Keratinocyte (primary cell): ENCODE results near the gene DNM2. TPM values are rescaled to one million over a fixed set of nuclear protein-coding genes. Genes with fewer than 3 reads are reported as not detected.

Experiments used
- DNase-seq: peaks from one replicate; pipeline ENCODE4 v3.0.0-alpha.2; 2011; ENCODE audit warnings: low read depth, missing footprints, low spot score
- FAIRE-seq: peaks from 2 replicates; lab custom pipeline; 2011; peaks lifted over from hg19 to GRCh38; lab: Jason Lieb, UNC
- H2AFZ ChIP-seq: 2 replicates; pipeline ENCODE4 v1.6.0; 2012; ENCODE audit warnings: low read length, control low read depth, inconsistent platforms; ENCODE audit not compliant: control insufficient read depth
- H3K27ac ChIP-seq: 2 replicates; pipeline ENCODE4 v1.5.1; 2011; ENCODE audit warnings: low read length; ENCODE audit not compliant: control insufficient read depth, insufficient read depth
- H3K27me3 ChIP-seq: 3 replicates; pipeline ENCODE4 v1.6.0; 2011; ENCODE audit warnings: low read length; ENCODE audit not compliant: control insufficient read depth, insufficient read depth; ENCODE audit errors: extremely low read depth
- H3K36me3 ChIP-seq, 2 experiments: 2 replicates in 1 of 2; 3 replicates in 1 of 2; pipeline ENCODE4 v1.5.1; 2011; ENCODE audit warnings: low read length in 2 of 2, mild to moderate bottlenecking in 1 of 2; ENCODE audit not compliant: control insufficient read depth in 2 of 2, insufficient read depth in 2 of 2; ENCODE audit errors: extremely low read depth in 1 of 2
- H3K4me1 ChIP-seq: 3 replicates; pipeline ENCODE4 v1.5.1; 2011; ENCODE audit warnings: low read length; ENCODE audit not compliant: control insufficient read depth, insufficient read depth; ENCODE audit errors: extremely low read depth
- H3K4me2 ChIP-seq: 3 replicates; pipeline ENCODE4 v1.6.0; 2011; ENCODE audit warnings: low read depth, low read length; ENCODE audit not compliant: control insufficient read depth, insufficient read depth; ENCODE audit errors: extremely low read depth
- H3K4me3 ChIP-seq, 3 experiments: fragments of 200-600 bp in 1 of 3; sonication (generic) in 1 of 3; 2 replicates in 2 of 3; 3 replicates in 1 of 3; pipeline ENCODE4 v1.5.1; 2011 to 2016; ENCODE audit warnings: low read length in 3 of 3, mild to moderate bottlenecking in 3 of 3, control low read depth in 2 of 3, inconsistent platforms in 1 of 3, low read depth in 1 of 3, mixed read lengths in 1 of 3, mixed run types in 1 of 3, moderate library complexity in 1 of 3; ENCODE audit not compliant: control insufficient read depth in 2 of 3, insufficient read depth in 2 of 3; ENCODE audit errors: extremely low read depth in 1 of 3
- H3K79me2 ChIP-seq: 2 replicates; pipeline ENCODE4 v1.6.0; 2012; ENCODE audit warnings: low read length; ENCODE audit not compliant: control insufficient read depth, insufficient read depth
- H3K9ac ChIP-seq: 3 replicates; pipeline ENCODE4 v1.6.0; 2011; ENCODE audit warnings: low read length; ENCODE audit not compliant: control insufficient read depth, insufficient read depth; ENCODE audit errors: extremely low read depth
- H3K9me1 ChIP-seq: 3 replicates; pipeline ENCODE4 v1.6.0; 2011; ENCODE audit warnings: low read length; ENCODE audit not compliant: control insufficient read depth, insufficient read depth; ENCODE audit errors: extremely low read depth
- H3K9me3 ChIP-seq: 2 replicates; pipeline ENCODE4 v1.5.1; 2012; ENCODE audit warnings: low read depth, low read length; ENCODE audit not compliant: control insufficient read depth
- H4K20me1 ChIP-seq: 3 replicates; pipeline ENCODE4 v1.6.0; 2011; ENCODE audit warnings: low read length; ENCODE audit not compliant: control insufficient read depth, insufficient read depth; ENCODE audit errors: extremely low read depth
- CTCF ChIP-seq, 3 experiments: IDR thresholded peaks in 1 of 3; conservative IDR thresholded peaks in 1 of 3; optimal IDR thresholded peaks in 1 of 3; 2 replicates in 2 of 3; 3 replicates in 1 of 3; pipeline versions ENCODE3 to v1.5.1; 2011; ENCODE audit warnings: low read length in 3 of 3, mild to moderate bottlenecking in 3 of 3, moderate library complexity in 2 of 3, control low read depth in 1 of 3, inconsistent platforms in 1 of 3; ENCODE audit not compliant: insufficient read depth in 2 of 3; ENCODE audit errors: extremely low read depth in 1 of 3
- EZH2 ChIP-seq: IDR thresholded peaks from one replicate; pipeline ENCODE4 v1.6.1; 2012; ENCODE audit warnings: inconsistent platforms, mild to moderate bottlenecking, low read length, moderate library complexity
- dilution Hi-C: fragments of 300-500 bp; cut with MboI; formaldehyde crosslinking; loops from one replicate; pipeline ENCODE4 v1.7.0; 2020; ENCODE audit warnings: low sequenced_read_pairs; ENCODE audit not compliant: extremely low pct_ligation_motif_present
- polyA plus RNA-seq, 5 experiments: library from polyadenylated mRNA; depleted of rRNA in 3 of 5; stranded (reverse) in 3 of 5; stranded (forward) in 1 of 5; unstranded in 1 of 5; fragments of >200 nt; gene quantifications; 1 replicate in 1 of 5; 2 replicates in 3 of 5; 3 replicates in 1 of 5; pipeline versions ENCODE4 v1.2.1 to v1.2.3, GENCODE V29; 2011 to 2012; ENCODE audit warnings: missing spikeins in 2 of 5, low read depth in 1 of 5, low replicate concordance in 1 of 5

DNM2 gene
- polyA plus RNA-seq, 1 donor (not counting 4 experiments of a cell fraction or from before 2014, with no cell fraction given) = 60.1 TPM

GRCh38 chr19:10871711-10872545 is 154.0 kb downstream of the DNM2 start:
- Histone ChIP-seq H2AFZ (peak overlapping the region; percentile 26), H3K9me3 (no peaks in the 10 kb centered on the region), H3K27me3 (no peaks in the 10 kb centered on the region), H3K4me3 (peak overlapping the region; percentile 75 to 96 (median 87)), H3K79me2 (peaks cover 46% of the 10 kb centered on the region), H3K27ac (peak overlapping the region; percentile 56), H3K4me1 (peaks cover 12% of the 10 kb centered on the region), H4K20me1 (peaks cover under 1% of the 10 kb centered on the region), H3K9me1 (no peaks in the 10 kb centered on the region), H3K9ac (peak overlapping the region; percentile 85), H3K36me3 (no peaks in the 10 kb centered on the region), H3K4me2 (peak overlapping the region; percentile 85)
- dilution Hi-C loops = no loop called here
- TF ChIP-seq CTCF (optimal IDR thresholded peaks at IDR 0.05 in 1 of 3, IDR thresholded peaks at IDR 0.05 in 1 of 3, conservative IDR thresholded peaks at IDR 0.05 in 1 of 3; ENCODE audit: extremely low read depth in 1 of 3, insufficient read depth in 2 of 3, low read length in 3 of 3) = peak in 2 of 3 experiments; percentile 8 to 30
- no peak for TF ChIP-seq EZH2
- no peak for DNase-seq
- no peak for FAIRE-seq

- peaks cover 4% of the 10 kb centered on the region for H4K20me1 ChIP-seq
- FAIRE-seq = no peak
- H3K4me1 ChIP-seq = peaks cover 12% of the 10 kb centered on the region
- H3K4me2 ChIP-seq = peak overlapping the region; percentile 85
- H3K4me3 ChIP-seq = peak overlapping the region; percentile 75 to 96 (median 87)
- H3K36me3 ChIP-seq = peaks cover 0 to 2% of the 10 kb centered on the region in 2 experiments
- TF ChIP-seq EZH2 (no peak), CTCF (optimal IDR thresholded peaks at IDR 0.05 in 1 of 3, IDR thresholded peaks at IDR 0.05 in 1 of 3, conservative IDR thresholded peaks at IDR 0.05 in 1 of 3; ENCODE audit: extremely low read depth in 1 of 3, insufficient read depth in 2 of 3, low read length in 3 of 3) (no peak)
- no peak overlapping the region for H2AFZ ChIP-seq
- no peaks in the 10 kb centered on the region for H3K9me3 ChIP-seq
- dilution Hi-C loops = no loop called here
- no peaks in the 10 kb centered on the region for H3K9me1 ChIP-seq
- DNase-seq = no peak
- H3K27me3 ChIP-seq = no peaks in the 10 kb centered on the region
- peak overlapping the region; percentile 56 for H3K27ac ChIP-seq
- peaks cover 49% of the 10 kb centered on the region for H3K79me2 ChIP-seq
- H3K9ac ChIP-seq = peak overlapping the region; percentile 85
Measured at GRCh38 chr19:10872546-10873107, 154.7 kb downstream of the DNM2 start.
